Activated naive CD8-positive, alpha-beta T cell treated with anti-CD3 and anti-CD28 coated beads, Interleukin-2, amount 50 U/mL, for 16 hours (primary cell): ENCODE data around the gene GABARAPL1.
"Not testable (repeated sequence)": the region's sequence is repeated elsewhere in the genome, so short reads cannot be mapped to it uniquely, and the experiment has no call there.

Experiments
- DNase-seq: peaks from one replicate; pipeline ENCODE4 v3.0.0-alpha.2; 2020; ENCODE audit warnings: low read depth, low spot score

Gene GABARAPL1

GRCh38 chr12:10212739-10213131, at the start of gene GABARAPL1:
GABARAPL1 (plus strand) TSS chr12:10212877; CDS start chr12:10213130, 253 bp downstream.
- DNase-seq = peak; percentile 39

GRCh38 chr12:10163084-10163483, 49.6 kb upstream of the GABARAPL1 start:
- no peak for DNase-seq

GRCh38 chr12:10165421-10165820, 47.3 kb upstream of the GABARAPL1 start:
- DNase-seq = no peak

GRCh38 chr12:10167599-10167998, 45.1 kb upstream of the GABARAPL1 start:
- DNase-seq = no peak

- no peak for DNase-seq
Measured at GRCh38 chr12:10169104-10169503, 43.6 kb upstream of the GABARAPL1 start.

- no peak for DNase-seq
Measured at GRCh38 chr12:10170216-10170615, 42.5 kb upstream of the GABARAPL1 start.

- no peak for DNase-seq
Measured at GRCh38 chr12:10171973-10172728, 40.5 kb upstream of the GABARAPL1 start, which contains the start of gene OLR1. OLR1 (minus strand) TSS chr12:10172132; CDS start chr12:10172077, 55 bp downstream.

GRCh38 chr12:10174986-10175614, 37.6 kb upstream of the GABARAPL1 start:
- DNase-seq = no peak

GRCh38 chr12:10175846-10176636, 36.6 kb upstream of the GABARAPL1 start:
- DNase-seq = no peak

- DNase-seq = no peak
Measured at GRCh38 chr12:10178821-10179220, 33.9 kb upstream of the GABARAPL1 start, which contains the start of gene TMEM52B. TMEM52B (plus strand) TSS chr12:10179032; CDS start chr12:10179575, 543 bp downstream.

GRCh38 chr12:10179776-10180181, 32.9 kb upstream of the GABARAPL1 start:
- DNase-seq = no peak

GRCh38 chr12:10182354-10183049, 30.2 kb upstream of the GABARAPL1 start:
- DNase-seq = no peak

GRCh38 chr12:10184261-10184843, 28.3 kb upstream of the GABARAPL1 start:
- no peak for DNase-seq

- DNase-seq = no peak
Measured at GRCh38 chr12:10186299-10186698, 26.4 kb upstream of the GABARAPL1 start.

- DNase-seq = not testable (repeated sequence)
Measured at GRCh38 chr12:10186958-10187357, 25.7 kb upstream of the GABARAPL1 start.

GRCh38 chr12:10189653-10190052, 23.0 kb upstream of the GABARAPL1 start:
- DNase-seq = no peak

- peak; percentile 17 for DNase-seq
Measured at GRCh38 chr12:10190558-10191388, 21.9 kb upstream of the GABARAPL1 start.

- no peak for DNase-seq
Measured at GRCh38 chr12:10191865-10192264, 20.8 kb upstream of the GABARAPL1 start.

- DNase-seq = no peak
Measured at GRCh38 chr12:10194160-10194670, 18.5 kb upstream of the GABARAPL1 start.

- no peak for DNase-seq
Measured at GRCh38 chr12:10196210-10196609, 16.5 kb upstream of the GABARAPL1 start.
